DMS 273 treated with DMSO at 0.1 percent for 48 hours (cell line): ENCODE results near the gene GSTT4.
"Not testable (repeated sequence)": the region's sequence is repeated elsewhere in the genome, so short reads cannot be mapped to it uniquely, and the experiment has no call there.

Experiments
- DNase-seq: peaks from one replicate; lab custom pipeline; 2025; lab: John Stamatoyannopoulos, UW

The GSTT4 gene

DNA sequence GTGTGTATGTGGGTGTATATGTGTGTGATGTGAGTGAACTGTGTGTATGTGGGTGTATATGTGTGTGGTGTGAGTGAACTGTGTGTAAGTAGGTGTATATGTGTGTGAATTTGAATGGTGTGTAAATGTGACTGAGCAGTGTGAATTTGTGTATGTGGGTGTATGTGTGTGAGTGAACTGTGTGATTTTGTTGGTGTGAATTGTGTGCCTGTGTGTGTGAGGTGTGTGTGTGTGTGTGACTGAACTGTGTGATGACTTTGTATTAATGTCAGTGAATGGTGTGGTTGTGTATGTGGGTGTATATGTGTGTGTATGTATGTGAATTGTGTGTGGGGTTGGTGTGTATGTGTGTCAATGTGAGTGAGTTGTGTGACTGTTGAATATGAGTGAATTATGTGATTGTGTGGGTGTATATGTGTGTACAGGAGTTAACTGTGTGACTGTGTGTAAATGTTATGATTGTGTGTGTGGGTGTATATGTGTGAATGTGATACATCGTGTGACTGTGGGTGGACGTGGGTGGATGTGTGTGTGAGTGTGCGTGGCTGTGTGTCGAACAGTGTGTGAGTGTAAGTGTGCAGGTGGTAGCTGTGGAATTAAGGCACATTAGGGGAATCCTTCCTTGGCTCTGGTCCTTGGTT, 18.6 kb downstream of the GSTT4 start:
- DNase-seq: not testable (repeated sequence)

DNA sequence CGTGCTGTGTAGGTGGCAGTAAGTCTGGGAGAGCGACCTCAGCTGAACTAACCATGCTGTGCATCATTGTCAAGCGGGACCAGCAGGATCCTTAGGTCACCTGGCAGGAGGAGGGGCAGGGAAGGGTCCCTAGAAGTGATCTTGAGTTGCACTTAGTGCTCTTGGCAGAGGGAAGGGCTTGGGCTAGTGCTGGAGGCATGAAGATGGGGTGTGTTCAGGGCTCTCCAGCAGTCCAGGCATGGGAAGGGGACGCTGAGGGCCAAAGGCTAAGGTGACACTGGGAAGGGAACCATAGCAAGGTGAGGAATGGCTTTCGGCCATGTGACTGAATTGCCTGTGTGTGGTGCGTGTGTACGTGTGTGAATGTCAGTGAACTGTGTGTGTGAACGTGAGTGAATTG, 19.2 kb downstream of the GSTT4 start:
- DNase-seq: not testable (repeated sequence)

DNA sequence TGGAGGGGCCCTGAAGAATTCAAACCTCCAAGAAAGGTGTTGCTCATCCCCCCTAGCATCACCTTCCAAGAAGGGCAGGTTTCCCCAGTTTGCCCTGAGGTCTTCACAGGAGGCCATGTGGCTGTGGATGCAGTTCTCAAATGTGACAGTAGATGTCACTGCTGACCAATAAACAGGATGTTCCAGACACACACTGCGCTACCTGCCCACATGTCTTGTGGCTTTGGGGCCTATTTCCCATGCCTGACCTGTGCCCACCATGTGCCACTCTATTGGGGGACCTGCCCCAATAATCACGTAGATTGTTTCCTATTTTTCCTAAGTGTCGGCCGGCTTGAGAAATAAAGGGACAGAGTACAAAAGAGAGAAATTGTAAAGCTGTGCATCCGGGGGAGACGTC, 20.8 kb downstream of the GSTT4 start:
- DNase-seq: no peak

DNA sequence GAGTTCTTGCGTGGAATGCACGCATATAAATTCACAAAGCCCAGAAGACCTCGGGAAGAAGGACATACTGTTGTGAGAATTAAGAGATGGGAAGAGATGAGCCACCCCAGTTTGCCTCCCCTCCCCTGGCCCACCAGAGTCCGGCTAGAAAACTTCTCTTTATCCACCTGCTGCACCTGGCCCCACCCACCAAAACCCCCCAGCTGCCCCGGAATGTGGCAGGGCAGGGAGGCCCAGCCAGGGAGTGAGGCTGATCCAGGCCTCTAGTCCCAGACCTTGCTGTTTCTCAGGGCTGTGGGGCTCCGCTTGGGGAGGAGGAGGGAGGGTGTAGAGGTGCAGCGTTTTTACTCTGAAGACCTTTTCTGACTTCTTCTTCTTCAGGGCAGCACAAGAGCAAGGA, 24.7 kb downstream of the GSTT4 start:
- DNase-seq: not testable (repeated sequence)

- DNase-seq: not testable (repeated sequence)
These were observed 25.6 kb downstream of the GSTT4 start, which contains the start of gene GSTT2 for GRCh38 chr22:23979557-23980240. TSS of gene GSTT2 (plus strand) at chr22:23980134.

- not testable (repeated sequence) for DNase-seq
These were observed 27.9 kb downstream of the GSTT4 start for GRCh38 chr22:23977304-23977703.

- DNase-seq: not testable (repeated sequence)
These were observed 30.4 kb downstream of the GSTT4 start for GRCh38 chr22:23974836-23975352.

- not testable (repeated sequence) for DNase-seq
These were observed 30.9 kb downstream of the GSTT4 start, which contains the start of gene DDT for GRCh38 chr22:23974345-23974744. TSS of gene DDT (minus strand) at chr22:23974441. CDS start at chr22:23974414, 27 bp downstream.

DNA sequence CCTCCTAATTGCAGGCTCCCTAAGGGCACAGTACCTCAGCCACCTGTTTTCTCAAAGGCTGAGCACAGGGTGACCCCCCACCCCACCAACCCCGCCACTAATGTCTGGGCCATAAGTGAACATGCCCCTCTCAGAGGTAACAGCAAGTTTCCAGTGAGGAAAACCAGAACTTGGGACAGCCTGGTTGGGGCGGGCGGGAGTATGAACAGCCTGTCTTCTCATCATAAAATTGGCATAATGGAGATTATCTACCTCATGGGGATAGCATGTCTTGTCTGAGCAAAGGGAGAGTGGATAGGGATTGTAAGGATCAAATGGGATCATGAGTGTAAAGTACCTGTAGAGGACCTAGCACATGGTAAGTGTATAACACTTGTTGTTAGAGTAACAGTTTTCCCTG, 33.3 kb downstream of the GSTT4 start:
- not testable (repeated sequence) for DNase-seq

- DNase-seq: no peak
These were observed 34.3 kb downstream of the GSTT4 start for GRCh38 chr22:23970816-23971486.

DNA sequence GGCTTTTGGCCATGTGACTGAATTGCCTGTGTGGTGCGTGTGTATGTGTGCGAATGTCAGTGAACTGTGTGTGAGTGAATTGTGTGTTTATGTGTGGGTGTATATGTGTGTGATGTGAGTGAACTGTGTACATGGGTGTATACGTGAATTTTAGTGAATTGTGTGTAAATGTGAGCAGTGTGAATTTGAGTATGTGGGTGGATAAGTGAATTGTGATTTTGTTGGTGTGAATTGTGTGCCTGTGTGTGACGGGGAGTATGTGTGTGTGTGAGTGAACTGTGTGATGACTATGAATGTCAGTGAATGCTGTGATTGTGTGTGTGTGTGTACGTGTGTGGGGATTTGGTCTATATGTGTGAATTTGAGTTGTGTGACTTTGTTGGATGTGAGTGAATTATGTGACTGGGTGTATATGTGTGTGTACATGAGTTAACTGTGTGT, 35.0 kb downstream of the GSTT4 start:
- no peak for DNase-seq

- DNase-seq: no peak
These were observed 36.2 kb downstream of the GSTT4 start for GRCh38 chr22:23969071-23969470.

DNA sequence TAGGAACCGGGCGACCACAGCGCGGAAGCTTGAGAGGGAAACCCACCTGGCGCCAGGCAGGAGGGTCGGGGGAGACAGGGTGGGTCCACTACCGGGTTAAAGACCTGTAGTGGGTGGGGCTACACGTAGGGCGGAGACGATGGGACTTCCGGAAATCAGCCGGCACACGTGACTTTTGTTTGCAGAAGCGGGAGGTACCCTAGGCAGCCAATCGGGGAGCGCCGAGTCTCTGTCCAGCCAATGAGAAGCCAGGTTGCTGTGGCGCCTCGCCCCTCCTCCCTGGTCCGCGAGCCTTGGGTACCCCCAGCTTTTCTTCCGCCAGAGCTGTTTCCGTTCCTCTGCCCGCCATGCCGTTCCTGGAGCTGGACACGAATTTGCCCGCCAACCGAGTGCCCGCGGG, 38.7 kb downstream of the GSTT4 start, which contains the start of gene DDTL:
Gene DDTL (plus strand): TSS at position 321 of the 400 bp plus-strand sequence. CDS start 27 bp downstream, at position 348.
- DNase-seq: not testable (repeated sequence)

DNA sequence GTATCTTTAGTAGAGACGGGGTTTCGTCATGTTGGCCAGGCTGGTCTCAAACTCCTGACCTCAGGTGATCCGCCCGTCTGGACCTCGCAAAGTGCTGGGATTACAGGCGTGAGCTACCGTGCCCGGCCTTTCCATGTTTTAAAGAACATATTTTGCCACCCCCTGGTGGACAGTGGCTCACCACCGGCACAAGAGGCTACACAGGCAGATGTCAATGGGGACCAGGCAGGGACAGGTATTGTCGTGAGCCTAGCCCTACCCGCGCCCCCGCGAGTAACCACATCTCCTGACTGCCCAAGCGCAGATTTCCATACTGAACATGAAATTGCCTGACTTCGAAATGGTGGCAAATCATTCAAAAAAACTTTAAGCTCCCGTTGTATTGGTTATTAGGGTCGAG, 39.2 kb downstream of the GSTT4 start:
- DNase-seq: not testable (repeated sequence)

DNA sequence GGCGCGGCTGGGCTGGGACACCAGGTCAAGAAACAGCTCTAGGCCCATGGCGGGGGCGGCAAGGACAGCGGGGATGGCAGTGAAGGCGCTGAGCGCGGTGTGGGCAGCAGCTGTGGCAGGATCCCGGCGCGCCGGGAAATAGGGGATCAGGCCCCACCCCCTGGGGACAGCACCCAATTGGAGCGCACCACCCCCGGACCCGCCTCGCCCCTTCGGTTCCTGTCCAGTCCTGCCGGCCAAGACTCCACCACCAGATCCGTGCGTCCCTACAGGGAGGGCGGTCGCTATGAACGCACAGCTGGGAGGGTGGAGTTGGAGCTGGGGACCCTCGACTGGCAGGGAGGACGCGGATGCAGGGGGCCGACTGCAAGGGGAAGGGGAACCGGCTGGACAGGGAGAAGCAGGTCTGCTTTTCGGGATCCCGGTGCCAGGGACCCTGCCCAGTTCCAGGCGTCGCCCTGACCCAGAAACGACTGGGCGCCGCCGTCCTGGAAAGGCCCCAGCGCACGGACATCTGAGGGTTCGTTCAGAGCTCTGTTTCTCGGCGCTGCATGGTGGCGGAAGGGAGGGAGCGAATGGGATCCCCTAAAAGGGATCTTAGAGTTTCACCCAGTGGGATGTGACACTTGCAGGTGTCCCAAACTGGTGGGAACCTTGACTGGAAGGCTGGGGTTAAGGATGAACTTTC, 44.0 kb downstream of the GSTT4 start, which contains the start of gene GSTT2B:
Gene GSTT2B (minus strand): TSS at position 112 of the 688 bp plus-strand sequence. CDS start 64 bp downstream, at position 48.
- not testable (repeated sequence) for DNase-seq

DNA sequence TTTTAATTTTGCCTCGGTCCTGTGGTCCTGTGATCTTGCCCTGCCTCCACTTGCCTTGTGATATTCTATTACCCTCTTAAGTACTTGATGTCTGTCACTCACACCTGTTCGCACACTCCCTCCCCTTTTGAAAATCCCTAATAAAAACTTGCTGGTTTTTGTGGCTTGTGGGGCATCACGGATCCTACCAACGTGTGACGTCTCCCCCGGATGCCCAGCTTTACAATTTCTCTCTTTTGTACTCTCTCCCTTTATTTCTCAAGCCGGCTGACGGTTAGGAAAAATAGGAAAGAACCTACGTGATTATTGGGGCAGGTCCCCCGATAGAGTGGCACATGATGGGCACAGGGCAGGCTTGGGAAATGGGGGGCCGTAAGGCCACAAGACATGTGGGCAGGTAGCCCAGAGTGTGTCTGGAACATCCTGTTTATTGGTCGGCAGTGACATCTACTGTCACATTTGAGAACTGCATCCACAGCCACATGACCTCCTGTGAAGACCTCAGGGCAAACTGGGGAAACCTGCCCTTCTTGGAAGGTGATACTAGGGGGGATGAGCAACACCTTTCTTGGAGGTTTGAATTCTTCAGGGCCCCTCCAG, 48.9 kb downstream of the GSTT4 start:
- not testable (repeated sequence) for DNase-seq

DNA sequence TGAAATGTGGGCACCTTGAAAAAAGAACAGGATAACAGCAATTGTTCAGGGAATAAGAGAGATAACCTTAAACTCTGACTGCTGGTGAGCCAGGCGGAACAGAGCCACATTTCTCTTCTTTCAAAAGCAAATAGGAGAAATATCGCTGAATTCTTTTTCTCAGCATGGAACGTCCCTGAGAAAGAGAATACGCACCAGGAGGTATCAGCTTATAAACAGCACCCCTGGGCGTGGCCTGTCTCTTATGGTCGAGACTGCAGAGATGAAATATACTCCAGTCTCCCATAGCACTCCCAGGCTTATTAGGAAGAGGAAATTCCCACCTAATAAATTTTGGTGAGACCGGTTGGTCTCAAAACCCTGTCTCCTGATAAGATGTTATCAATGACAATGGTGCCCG, 49.4 kb downstream of the GSTT4 start:
- DNase-seq: not testable (repeated sequence)

- DNase-seq: not testable (repeated sequence)
These were observed 50.3 kb downstream of the GSTT4 start for GRCh38 chr22:23954991-23955305.

DNA sequence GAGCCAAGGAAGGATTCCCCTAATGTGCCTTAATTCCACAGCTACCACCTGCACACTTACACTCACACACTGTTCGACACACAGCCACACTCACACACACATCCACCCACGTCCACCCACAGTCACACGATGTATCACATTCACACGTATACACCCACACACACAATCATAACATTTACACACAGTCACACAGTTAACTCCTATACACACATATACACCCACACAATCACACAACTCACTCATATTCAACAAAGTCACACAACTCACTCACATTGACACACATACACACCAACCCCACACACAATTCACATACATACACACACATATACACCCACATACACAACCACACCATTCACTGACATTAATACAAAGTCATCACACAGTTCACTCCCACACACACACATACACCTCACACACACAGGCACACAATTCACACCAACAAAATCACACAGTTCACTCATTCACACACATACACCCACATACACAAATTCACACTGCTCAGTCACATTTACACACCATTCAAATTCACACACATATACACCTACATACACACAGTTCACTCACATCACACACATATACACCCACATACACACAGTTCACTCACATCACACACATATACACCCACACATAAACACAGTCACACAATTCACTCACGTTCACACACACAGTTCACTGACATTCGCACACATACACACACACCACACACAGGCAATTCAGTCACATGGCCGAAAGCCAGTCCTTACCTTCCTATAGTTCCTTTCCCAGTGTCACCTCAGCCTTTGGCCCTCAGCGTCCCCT, 50.9 kb downstream of the GSTT4 start:
- DNase-seq: not testable (repeated sequence)

DNA sequence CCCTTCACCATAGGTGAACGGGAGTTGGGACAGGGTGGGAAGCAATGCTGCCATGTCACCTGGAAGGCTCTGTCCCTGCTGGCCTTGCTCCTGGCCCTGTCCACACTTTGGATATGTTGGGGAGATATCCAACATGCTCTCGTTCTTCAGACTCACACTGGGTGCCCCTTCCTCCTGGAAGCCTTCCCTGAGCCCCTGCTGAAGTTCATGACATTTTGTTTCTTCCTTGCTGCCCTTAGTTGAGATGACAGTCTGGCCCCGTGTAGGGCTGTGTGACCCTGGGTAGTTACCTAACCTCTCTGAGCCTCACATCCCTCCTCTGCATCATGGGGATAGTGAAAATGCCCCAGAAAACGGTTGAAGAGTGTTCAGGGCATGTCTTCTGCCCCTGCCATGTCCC, 51.8 kb downstream of the GSTT4 start:
- DNase-seq: not testable (repeated sequence)
